Ovary (tissue), 3 donors: ENCODE results near the gene NLGN1.

Source experiments
- EP300 ChIP-seq: sonication (generic); formaldehyde crosslinking; IDR thresholded peaks from one replicate; pipeline ENCODE4 v1.6.1; 2017; ENCODE audit warnings: antibody characterized with exemption
- POLR2A ChIP-seq: fragments of 450-650 bp; IDR thresholded peaks from one replicate; pipeline ENCODE4 v1.6.1; 2017; ENCODE audit warnings: antibody characterized with exemption, mild to moderate bottlenecking, moderate library complexity
- TF ChIP-seq, protein P1 (sequence below), 3 donors: fragments of 450-650 bp in 2 of 3; fragments of 200-600 bp in 1 of 3; IDR thresholded peaks; one replicate each; pipeline versions ENCODE4 v1.5.1 to v1.8.0; 2016 to 2022; ENCODE audit warnings: antibody characterized with exemption in 3 of 3, mild to moderate bottlenecking in 1 of 3
- donor health status: DM: no; HTN: no; CAD: no.

DNA sequence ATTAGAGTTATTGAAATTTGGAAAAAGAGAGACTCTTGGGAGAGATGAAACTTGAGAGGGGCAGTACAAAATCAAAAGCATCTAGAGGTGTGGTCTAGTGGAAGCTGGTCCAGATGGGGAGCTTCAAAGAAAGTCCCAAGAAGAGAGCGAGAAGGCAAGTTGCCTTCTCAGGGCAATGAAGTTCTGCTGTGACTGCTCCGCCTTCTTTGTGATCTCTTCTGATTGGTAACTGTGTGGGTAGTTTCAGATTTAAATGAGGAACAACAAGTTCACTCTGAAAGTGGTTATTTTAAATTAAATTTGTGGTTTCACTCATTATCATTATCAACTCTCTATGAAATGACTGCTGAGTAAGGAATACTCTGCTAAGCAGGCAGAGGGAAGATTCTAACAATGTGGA, 233.3 kb downstream of the NLGN1 start:
- TF ChIP-seq, protein P1, sequence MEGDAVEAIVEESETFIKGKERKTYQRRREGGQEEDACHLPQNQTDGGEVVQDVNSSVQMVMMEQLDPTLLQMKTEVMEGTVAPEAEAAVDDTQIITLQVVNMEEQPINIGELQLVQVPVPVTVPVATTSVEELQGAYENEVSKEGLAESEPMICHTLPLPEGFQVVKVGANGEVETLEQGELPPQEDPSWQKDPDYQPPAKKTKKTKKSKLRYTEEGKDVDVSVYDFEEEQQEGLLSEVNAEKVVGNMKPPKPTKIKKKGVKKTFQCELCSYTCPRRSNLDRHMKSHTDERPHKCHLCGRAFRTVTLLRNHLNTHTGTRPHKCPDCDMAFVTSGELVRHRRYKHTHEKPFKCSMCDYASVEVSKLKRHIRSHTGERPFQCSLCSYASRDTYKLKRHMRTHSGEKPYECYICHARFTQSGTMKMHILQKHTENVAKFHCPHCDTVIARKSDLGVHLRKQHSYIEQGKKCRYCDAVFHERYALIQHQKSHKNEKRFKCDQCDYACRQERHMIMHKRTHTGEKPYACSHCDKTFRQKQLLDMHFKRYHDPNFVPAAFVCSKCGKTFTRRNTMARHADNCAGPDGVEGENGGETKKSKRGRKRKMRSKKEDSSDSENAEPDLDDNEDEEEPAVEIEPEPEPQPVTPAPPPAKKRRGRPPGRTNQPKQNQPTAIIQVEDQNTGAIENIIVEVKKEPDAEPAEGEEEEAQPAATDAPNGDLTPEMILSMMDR (IDR thresholded peaks at IDR 0.05): no peak
- no peak for TF ChIP-seq EP300
- no peak for TF ChIP-seq POLR2A
